Thyroid gland (tissue), 4 donors: ENCODE results near the gene FAM131C.
"Not testable (repeated sequence)": the region's sequence is repeated elsewhere in the genome, so short reads cannot be mapped to it uniquely, and the experiment has no call there.

ENCODE experiments used
- CTCF ChIP-seq, 6 experiments: fragments of 200-600 bp in 3 of 6; fragments of 450-650 bp in 3 of 6; sonication (generic) in 3 of 6; IDR thresholded peaks; one replicate each; pipeline ENCODE4 v1.5.1; 2016 to 2019; ENCODE audit warnings: antibody characterized with exemption in 6 of 6, mild to moderate bottlenecking in 2 of 6, inconsistent platforms in 1 of 6, moderate library complexity in 1 of 6
- POLR2A ChIP-seq, 2 donors: fragments of 450-650 bp; IDR thresholded peaks; one replicate each; pipeline ENCODE4 v1.6.1; 2017; ENCODE audit warnings: antibody characterized with exemption in 2 of 2, mild to moderate bottlenecking in 2 of 2, moderate library complexity in 1 of 2

- peak in 1 of 6 experiments; percentile 2 for TF ChIP-seq CTCF (IDR thresholded peaks at IDR 0.05)
- TF ChIP-seq POLR2A (IDR thresholded peaks at IDR 0.05) = not testable (repeated sequence)
Measured at GRCh38 chr1:16033103-16033632, 40.3 kb downstream of the FAM131C start.
